IPS-18a (cell line): Measurements from ENCODE around the gene SMKR1.

ENCODE experiments used
- H3K27ac ChIP-seq: one replicate; pipeline ENCODE4 v1.5.1; 2013; ENCODE audit warnings: low read length
- H3K27me3 ChIP-seq: one replicate; pipeline ENCODE4 v1.6.1; 2013; ENCODE audit warnings: mild to moderate bottlenecking, low read length; ENCODE audit not compliant: control insufficient read depth, insufficient read depth
- H3K36me3 ChIP-seq: one replicate; pipeline ENCODE4 v1.6.1; 2013; ENCODE audit warnings: low read depth, low read length; ENCODE audit not compliant: control insufficient read depth
- H3K4me1 ChIP-seq: one replicate; pipeline ENCODE4 v1.6.1; 2013; ENCODE audit warnings: low read depth, low read length; ENCODE audit not compliant: control insufficient read depth
- H3K4me3 ChIP-seq: one replicate; pipeline ENCODE4 v1.5.1; 2013; ENCODE audit warnings: low read length
- H3K9ac ChIP-seq: one replicate; pipeline ENCODE4 v1.6.1; 2013; ENCODE audit warnings: mild to moderate bottlenecking, low read length, moderate library complexity
- H3K9me3 ChIP-seq: one replicate; pipeline ENCODE4 v1.6.1; 2013; ENCODE audit warnings: low read depth, low read length; ENCODE audit not compliant: control insufficient read depth

SMKR1 gene

DNA sequence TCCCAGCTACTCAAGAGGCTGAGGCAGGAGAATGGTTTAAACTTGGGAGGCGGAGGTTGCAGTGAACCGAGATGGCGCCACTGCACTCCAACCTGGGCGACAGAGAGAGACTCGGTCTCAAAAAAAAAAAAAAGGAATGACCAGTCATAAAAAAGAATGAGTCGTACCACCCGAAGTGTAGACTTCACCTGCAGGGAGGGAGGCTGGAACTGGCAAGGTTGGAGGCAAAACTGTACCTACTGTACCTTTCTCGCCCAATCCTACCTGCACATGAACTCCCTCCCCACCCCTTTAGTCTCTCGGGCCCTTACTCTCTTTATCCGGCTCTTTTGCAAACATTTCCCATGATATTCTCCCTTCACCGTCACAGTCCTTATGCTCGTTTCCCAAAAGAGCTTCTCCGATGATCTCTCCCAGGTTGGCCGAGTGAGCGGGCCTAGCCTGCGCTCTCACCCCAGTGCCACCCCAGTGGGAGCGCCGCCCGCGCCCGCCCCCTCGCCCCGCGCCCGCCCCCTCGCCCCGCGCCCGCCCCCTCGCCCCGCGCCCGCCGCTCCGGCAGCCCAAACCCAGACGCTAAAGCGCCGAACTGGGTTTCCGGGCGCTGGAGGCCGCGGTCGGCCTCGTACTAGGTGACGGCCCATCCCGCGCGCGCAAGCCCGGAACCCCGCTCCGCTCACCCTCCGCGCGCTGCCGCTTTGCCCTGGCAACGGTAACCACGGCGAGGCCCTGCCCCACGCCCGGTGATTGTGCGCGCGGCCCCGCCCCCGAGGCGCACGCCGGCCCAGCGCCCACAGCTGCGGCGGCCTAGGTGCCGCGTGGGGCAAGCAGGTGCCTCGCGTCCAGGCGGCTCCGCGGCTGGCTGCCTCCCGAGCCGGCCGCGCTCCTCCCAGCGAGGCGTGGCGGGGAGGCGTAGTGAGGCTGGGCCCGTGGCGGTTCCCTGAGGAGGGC is at the start of gene SMKR1:
SMKR1 (plus strand) TSS at position 772 of the 948 bp plus-strand sequence. CDS start 294 bp downstream, outside the sequence.
- Histone ChIP-seq H3K27me3 (peaks cover 35% of the 10 kb centered on the region), H3K27ac (no peak within 1 kb of the TSS), H3K36me3 (no peaks in the 10 kb centered on the region), H3K9ac (no peak within 1 kb of the TSS), H3K9me3 (no peaks in the 10 kb centered on the region), H3K4me3 (peak within 1 kb of the TSS; percentile 76), H3K4me1 (no peaks in the 10 kb centered on the region)

DNA sequence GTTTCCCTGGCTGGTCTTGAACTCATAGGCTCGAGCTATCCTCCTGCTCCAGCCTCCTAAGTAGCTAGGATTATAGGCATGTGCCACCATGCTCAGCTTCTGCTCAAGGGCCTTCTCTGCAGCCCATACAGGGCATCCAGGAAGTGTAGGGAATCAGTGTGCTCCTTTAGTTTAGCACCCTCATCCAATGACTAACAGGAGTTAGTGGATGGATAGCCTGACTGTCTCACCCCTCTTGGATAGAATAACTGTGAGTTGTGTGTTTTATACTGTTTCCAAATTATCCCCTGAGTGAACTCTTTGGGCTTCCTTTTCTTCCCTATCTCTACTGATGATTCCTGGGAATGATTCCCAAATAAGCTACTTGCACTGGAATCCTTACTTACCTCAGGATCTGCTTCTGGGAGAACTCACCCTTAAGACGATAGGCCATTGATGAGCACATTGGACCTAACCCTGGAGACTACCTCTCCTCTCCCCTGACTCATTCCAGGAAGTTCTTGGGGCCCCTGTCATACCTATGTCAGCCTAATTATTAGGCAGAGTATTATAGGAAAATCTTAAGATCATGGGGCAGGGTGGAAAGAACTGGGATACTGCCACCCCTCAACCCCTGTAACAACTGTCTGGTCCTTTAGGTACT is 49.6 kb upstream of the SMKR1 start:
- no peaks in the 10 kb centered on the region for H3K27me3 ChIP-seq
- H3K36me3 ChIP-seq, result peaks cover 17% of the 10 kb centered on the region
- no peak overlapping the region for H3K9ac ChIP-seq
- H3K9me3 ChIP-seq, result no peaks in the 10 kb centered on the region
- no peak overlapping the region for H3K4me3 ChIP-seq
- no peaks in the 10 kb centered on the region for H3K4me1 ChIP-seq
- H3K27ac ChIP-seq, result no peak overlapping the region

DNA sequence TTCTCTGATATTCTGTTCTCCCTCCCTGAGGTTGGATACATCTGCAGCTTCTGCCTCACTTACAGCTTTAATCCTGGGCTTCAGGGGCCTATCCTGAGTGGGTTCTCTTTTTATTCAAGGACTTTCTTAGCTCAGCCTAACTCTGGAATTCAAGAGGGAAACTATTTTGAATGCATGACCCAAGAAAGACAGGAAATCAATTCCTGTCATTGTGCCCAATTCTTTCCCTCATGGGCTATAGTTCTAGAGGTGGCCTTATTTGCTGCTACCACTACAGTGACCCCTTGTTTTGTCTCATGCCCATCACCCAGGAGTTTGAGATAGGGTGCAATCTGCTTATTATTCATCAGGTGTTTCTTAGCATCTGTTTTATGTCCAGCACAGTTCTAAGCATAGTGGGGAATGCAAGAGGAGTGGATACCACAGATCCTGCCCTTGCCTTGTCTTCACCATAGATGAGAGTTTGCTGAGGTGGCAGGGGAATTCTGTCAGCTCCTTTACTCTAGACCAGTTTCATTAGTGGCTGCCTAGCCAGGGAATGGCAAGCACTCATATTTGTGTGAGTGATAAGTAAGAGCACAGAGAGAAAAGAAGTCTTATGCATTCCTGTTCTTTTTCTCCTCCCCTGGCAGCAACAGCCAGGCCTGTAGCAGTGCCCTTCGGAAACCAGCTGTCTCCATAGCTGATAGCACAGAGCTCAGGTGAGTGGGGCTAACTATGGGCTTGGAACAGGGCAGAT is 48.7 kb upstream of the SMKR1 start:
- H3K9me3 ChIP-seq, result no peaks in the 10 kb centered on the region
- H3K4me3 ChIP-seq, result no peak overlapping the region
- H3K4me1 ChIP-seq, result no peaks in the 10 kb centered on the region
- no peaks in the 10 kb centered on the region for H3K27me3 ChIP-seq
- no peak overlapping the region for H3K27ac ChIP-seq
- no peak overlapping the region for H3K9ac ChIP-seq
- peaks cover 26% of the 10 kb centered on the region for H3K36me3 ChIP-seq

DNA sequence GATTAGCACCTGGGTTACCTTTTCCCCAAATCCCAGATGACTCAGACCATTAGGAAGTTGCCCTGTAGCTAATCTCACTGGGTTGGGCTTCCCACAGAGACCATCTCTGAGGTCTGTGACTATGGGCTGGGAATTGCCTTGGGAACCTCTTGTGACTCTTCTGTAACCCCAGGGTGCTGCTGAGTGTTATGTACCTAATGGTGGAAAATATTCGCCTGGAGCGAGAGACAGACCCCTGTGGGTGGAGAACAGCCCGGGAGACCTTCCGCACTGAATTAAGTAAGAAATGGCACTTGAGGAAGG is 48.1 kb upstream of the SMKR1 start:
- Histone ChIP-seq H3K9ac (no peak overlapping the region), H3K4me1 (no peaks in the 10 kb centered on the region), H3K9me3 (no peaks in the 10 kb centered on the region), H3K27ac (no peak overlapping the region), H3K27me3 (no peaks in the 10 kb centered on the region), H3K4me3 (no peak overlapping the region), H3K36me3 (peaks cover 27% of the 10 kb centered on the region)

DNA sequence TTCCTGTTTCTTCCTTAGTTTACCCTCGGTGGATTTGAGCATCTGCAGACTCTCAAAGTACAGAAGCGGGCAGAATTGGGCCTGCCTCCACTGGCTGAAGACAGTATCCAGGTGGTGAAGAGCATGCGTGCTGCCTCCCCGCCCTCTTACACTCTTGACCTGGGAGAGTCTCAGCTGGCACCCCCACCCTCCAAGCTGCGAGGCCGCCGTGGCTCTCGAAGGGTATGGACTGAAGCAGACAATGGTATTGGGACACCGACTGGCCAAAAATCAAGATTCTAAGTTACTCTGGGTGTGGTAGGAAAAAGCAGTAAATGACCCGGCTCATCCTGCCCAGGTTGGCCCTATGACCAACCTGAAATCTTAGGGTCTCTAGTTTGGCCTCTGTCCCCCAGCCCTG is 45.9 kb upstream of the SMKR1 start:
- H3K9ac ChIP-seq, result no peak overlapping the region
- no peak overlapping the region for H3K27ac ChIP-seq
- no peaks in the 10 kb centered on the region for H3K27me3 ChIP-seq
- no peaks in the 10 kb centered on the region for H3K4me1 ChIP-seq
- H3K4me3 ChIP-seq, result no peak overlapping the region
- no peaks in the 10 kb centered on the region for H3K9me3 ChIP-seq
- peaks cover 48% of the 10 kb centered on the region for H3K36me3 ChIP-seq

DNA sequence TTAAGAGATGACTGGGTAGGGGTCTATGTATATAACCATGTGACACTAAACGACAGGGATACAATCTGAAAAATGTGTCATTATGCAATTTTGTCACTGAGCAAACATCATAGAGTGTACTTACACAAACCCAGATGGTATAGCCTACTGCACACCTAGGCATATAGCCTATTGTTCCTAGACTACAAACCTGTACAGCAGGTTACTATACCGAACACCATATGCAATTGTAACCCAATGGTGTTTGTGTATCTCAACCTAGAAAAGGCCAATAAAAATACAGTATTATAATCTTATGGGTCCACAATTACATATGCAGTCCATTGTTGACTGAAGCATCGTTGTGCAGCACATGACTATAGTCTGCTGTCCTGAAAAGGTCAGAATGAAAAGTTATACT is 45.2 kb upstream of the SMKR1 start:
- H3K36me3 ChIP-seq, result peaks cover 55% of the 10 kb centered on the region
- H3K9ac ChIP-seq, result no peak overlapping the region
- H3K27me3 ChIP-seq, result no peaks in the 10 kb centered on the region
- no peaks in the 10 kb centered on the region for H3K4me1 ChIP-seq
- no peaks in the 10 kb centered on the region for H3K9me3 ChIP-seq
- no peak overlapping the region for H3K27ac ChIP-seq
- H3K4me3 ChIP-seq, result no peak overlapping the region

DNA sequence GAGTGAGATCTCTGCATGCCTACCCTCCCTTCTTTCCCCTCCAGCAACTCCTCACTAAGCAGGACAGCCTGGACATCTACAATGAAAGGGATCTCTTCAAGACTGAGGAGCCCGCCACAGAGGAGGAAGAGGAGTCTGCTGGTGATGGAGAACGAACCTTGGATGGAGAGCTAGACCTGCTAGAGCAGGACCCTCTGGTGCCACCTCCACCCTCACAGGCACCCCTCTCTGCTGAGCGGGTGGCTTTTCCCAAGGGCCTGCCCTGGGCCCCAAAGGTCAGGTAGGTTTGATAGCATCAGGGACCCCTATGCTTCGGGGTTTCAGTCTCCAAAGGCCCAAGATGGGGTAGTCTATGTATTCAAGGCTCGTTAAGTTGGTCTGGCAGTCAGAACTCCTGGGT is 44.2 kb upstream of the SMKR1 start:
- Histone ChIP-seq H3K4me3 (no peak overlapping the region), H3K4me1 (no peaks in the 10 kb centered on the region), H3K27me3 (no peaks in the 10 kb centered on the region), H3K9me3 (no peaks in the 10 kb centered on the region), H3K9ac (no peak overlapping the region), H3K36me3 (peaks cover 66% of the 10 kb centered on the region), H3K27ac (no peak overlapping the region)

DNA sequence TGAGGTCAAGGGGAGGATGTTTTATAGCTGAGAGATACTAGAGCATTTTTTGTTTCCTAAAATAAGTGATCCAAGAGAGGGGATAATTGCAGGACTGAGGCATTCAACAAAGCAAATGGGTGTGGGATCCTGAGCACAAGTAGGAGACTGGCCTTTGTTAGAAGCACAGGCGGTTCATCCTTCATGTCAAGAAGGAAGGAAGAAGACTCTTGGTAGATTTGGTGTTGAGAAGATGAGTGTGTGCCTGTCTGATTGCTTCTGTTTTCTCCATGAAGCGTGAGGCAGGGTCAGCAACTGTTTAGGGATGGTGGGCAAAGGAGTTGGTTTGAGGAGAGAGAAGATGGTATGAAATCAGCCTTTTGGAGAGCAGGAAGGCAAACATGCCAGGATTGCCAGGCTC is 40.5 kb upstream of the SMKR1 start:
- H3K27ac ChIP-seq, result no peak overlapping the region
- H3K36me3 ChIP-seq, result peaks cover 72% of the 10 kb centered on the region
- no peak overlapping the region for H3K9ac ChIP-seq
- H3K4me3 ChIP-seq, result no peak overlapping the region
- no peaks in the 10 kb centered on the region for H3K9me3 ChIP-seq
- no peaks in the 10 kb centered on the region for H3K4me1 ChIP-seq
- H3K27me3 ChIP-seq, result no peaks in the 10 kb centered on the region

DNA sequence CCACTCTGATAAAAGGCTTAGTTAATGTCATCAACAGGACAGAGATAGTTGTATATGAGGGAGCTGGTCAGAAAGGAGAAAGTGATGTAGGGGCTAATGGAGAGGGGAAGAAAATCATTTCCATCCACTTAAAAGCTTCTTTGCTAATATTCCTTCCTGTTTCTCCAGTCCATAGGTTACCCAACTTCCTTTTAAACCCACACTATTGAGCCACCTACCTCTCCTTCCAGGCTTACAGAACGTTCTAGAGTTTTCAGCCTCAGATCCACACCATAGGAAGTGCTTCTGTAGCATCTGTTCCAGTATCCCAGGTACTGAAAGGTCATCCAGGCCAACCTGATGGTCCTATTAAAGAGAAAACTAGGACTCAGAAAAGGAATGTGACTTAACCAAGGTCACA is 39.9 kb upstream of the SMKR1 start:
- no peaks in the 10 kb centered on the region for H3K27me3 ChIP-seq
- no peaks in the 10 kb centered on the region for H3K4me1 ChIP-seq

DNA sequence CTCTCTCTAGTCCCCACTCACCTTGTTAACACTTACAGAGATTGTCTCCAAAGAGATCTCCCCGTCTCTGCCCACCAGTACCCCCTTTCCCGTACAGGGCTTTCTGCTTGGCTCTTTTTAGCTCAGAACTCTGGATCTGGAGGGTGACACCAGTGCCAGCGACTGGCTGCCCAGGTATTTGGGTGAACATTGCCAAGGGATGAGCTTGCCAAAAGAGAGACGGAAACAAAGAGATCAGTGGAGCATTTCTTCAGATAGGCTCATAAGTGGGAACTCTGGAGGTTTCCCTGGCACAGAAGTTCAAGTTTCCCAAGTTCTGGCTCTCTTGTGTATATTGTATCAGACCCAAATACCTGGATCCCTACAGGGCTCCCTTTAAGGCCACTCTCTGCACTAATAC is 38.1 kb upstream of the SMKR1 start:
- Histone ChIP-seq H3K27me3 (no peaks in the 10 kb centered on the region), H3K4me1 (no peaks in the 10 kb centered on the region), H3K27ac (no peak overlapping the region), H3K36me3 (peaks cover 59% of the 10 kb centered on the region), H3K9ac (no peak overlapping the region), H3K4me3 (no peak overlapping the region), H3K9me3 (no peaks in the 10 kb centered on the region)

More for the DNA sequence above, 39.9 kb upstream of the SMKR1 start:
- Histone ChIP-seq H3K9me3 (no peaks in the 10 kb centered on the region), H3K36me3 (peaks cover 67% of the 10 kb centered on the region), H3K4me3 (no peak overlapping the region), H3K9ac (no peak overlapping the region), H3K27ac (no peak overlapping the region)

DNA sequence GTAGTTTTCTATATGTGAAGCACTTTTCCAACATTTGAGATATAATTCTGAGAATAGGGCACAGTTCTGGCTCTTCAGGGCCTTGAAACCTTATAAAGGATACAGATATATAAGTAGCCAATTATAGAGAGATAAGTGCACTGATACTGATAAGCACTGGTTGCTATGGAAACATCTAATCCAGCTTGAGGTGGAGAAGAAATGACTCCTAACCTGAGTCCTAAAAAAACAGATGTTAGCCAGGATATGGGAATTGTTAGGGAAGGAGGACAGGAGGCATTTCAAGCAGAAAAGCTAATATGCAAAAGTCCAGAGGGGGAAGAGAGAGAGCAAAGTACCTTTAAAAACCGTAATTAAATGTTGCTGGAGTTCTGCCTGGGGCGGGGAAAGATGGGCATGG is 37.3 kb upstream of the SMKR1 start:
- no peaks in the 10 kb centered on the region for H3K27me3 ChIP-seq
- H3K36me3 ChIP-seq, result peaks cover 51% of the 10 kb centered on the region
- H3K9me3 ChIP-seq, result no peaks in the 10 kb centered on the region
- H3K4me3 ChIP-seq, result no peak overlapping the region
- no peak overlapping the region for H3K9ac ChIP-seq
- H3K4me1 ChIP-seq, result peaks cover under 1% of the 10 kb centered on the region
- no peak overlapping the region for H3K27ac ChIP-seq
